ENCODE measurements around the gene DSTYK.
A peak's percentile ranks its signal among the peaks of the same experiment; 100 is the strongest.

Gene DSTYK

GRCh38 chr1:205255941-205256780 is 44.7 kb upstream of the DSTYK start (continued):
- TF ChIP-seq, protein P1, sequence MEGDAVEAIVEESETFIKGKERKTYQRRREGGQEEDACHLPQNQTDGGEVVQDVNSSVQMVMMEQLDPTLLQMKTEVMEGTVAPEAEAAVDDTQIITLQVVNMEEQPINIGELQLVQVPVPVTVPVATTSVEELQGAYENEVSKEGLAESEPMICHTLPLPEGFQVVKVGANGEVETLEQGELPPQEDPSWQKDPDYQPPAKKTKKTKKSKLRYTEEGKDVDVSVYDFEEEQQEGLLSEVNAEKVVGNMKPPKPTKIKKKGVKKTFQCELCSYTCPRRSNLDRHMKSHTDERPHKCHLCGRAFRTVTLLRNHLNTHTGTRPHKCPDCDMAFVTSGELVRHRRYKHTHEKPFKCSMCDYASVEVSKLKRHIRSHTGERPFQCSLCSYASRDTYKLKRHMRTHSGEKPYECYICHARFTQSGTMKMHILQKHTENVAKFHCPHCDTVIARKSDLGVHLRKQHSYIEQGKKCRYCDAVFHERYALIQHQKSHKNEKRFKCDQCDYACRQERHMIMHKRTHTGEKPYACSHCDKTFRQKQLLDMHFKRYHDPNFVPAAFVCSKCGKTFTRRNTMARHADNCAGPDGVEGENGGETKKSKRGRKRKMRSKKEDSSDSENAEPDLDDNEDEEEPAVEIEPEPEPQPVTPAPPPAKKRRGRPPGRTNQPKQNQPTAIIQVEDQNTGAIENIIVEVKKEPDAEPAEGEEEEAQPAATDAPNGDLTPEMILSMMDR (tag by site-specific recombination; IDR thresholded peaks at IDR 0.05): peak; percentile 94

- no peak overlapping the region for H3K27ac ChIP-seq (ENCODE audit: extremely low read depth, low read depth, low read length)
- CTCF ChIA-PET: interaction anchor here (0.8 to 14.6 kb wide), 5 partner anchors 9 to 262 kb away, joined by 3 to 253 read pairs (median 4); partner anchors contain the start of gene TMCC2
- no peaks in the 10 kb centered on the region for H3K36me3 ChIP-seq (ENCODE audit: control insufficient read depth in 2 of 2, insufficient read depth in 1 of 2, low read length in 2 of 2)
- H3K4me1 ChIP-seq (ENCODE audit: control insufficient read depth, insufficient read depth, low read length): peaks cover 12% of the 10 kb centered on the region
- POLR2A ChIA-PET: interaction anchor here (3.4 kb wide), 1 partner anchor 23 kb away, joined by 19 read pairs; the partner anchor contains the start of gene TMCC2
- H3K4me3 ChIP-seq (ENCODE audit: low read depth, low read length): no peak overlapping the region
- no peak for TF ChIP-seq ZNF26 (tag by site-specific recombination; IDR thresholded peaks at IDR 0.05)
- no peak for TF ChIP-seq KLF8 (tag by site-specific recombination; IDR thresholded peaks at IDR 0.05)
- TF ChIP-seq ZNF747 (tag by site-specific recombination; IDR thresholded peaks at IDR 0.05): no peak
- no peak for TF ChIP-seq ZNF707 (tag by site-specific recombination; IDR thresholded peaks at IDR 0.05)
- TF ChIP-seq ZNF211 (tag by site-specific recombination; IDR thresholded peaks at IDR 0.05; ENCODE audit: low read depth): no peak
- no peak for TF ChIP-seq ZNF521 (tag by site-specific recombination; IDR thresholded peaks at IDR 0.05)
- TF ChIP-seq PRDM1 (tag by site-specific recombination; IDR thresholded peaks at IDR 0.05): no peak
- no peak for TF ChIP-seq ZNF274 (IDR thresholded peaks at IDR 0.05; ENCODE audit: low read length)
- no peak for TF ChIP-seq ZNF274 (tag by site-specific recombination; IDR thresholded peaks at IDR 0.05; ENCODE audit: borderline replicate concordance)
- no peak for TF ChIP-seq ZNF311 (tag by site-specific recombination; IDR thresholded peaks at IDR 0.05; ENCODE audit: borderline replicate concordance)
- no peak for TF ChIP-seq YY1 (tag by site-specific recombination; IDR thresholded peaks at IDR 0.05)
- no peak for TF ChIP-seq ZFP37 (tag by site-specific recombination; IDR thresholded peaks at IDR 0.05)
- TF ChIP-seq ZNF514 (tag by site-specific recombination; IDR thresholded peaks at IDR 0.05): no peak
- TF ChIP-seq IKZF3 (tag by site-specific recombination; IDR thresholded peaks at IDR 0.05): no peak
- TF ChIP-seq ZNF654 (tag by site-specific recombination; IDR thresholded peaks at IDR 0.05; ENCODE audit: low read depth): no peak
- no peak for TF ChIP-seq ZNF155 (tag by site-specific recombination; IDR thresholded peaks at IDR 0.05)
- no peak for TF ChIP-seq ZNF2 (tag by site-specific recombination; IDR thresholded peaks at IDR 0.05)
- TF ChIP-seq GLIS2 (tag by site-specific recombination; IDR thresholded peaks at IDR 0.05): no peak
- no peak for TF ChIP-seq ZNF157 (tag by site-specific recombination; IDR thresholded peaks at IDR 0.05)
- H3K9me3 ChIP-seq (ENCODE audit: control insufficient read depth, insufficient read depth, low read depth, low read length): no peaks in the 10 kb centered on the region
These were observed 40.1 kb upstream of the DSTYK start for GRCh38 chr1:205251576-205251975.

DNA sequence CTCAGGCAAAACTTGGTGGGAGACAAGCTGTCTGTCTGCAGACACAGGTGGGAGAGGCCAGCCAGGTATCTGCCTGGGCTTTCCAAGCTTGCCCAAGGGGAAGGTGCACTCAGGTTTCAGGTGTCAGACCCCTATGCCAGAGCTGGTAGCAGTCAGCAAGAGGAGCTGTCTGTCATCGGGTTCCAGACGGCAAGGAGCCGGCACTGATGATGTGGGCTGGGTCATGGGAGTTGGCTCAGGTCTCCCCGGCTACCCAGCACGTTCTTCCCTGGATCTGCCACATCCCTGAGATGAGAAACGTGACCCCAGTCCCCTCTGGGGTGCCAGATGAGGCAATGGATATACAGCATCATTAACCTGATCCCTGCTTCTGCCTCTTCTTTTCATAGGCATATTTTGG is 39.2 kb upstream of the DSTYK start:
- Histone ChIP-seq H3K27ac (ENCODE audit: extremely low read depth, low read depth, low read length) (no peak overlapping the region), H3K36me3 (ENCODE audit: control insufficient read depth in 2 of 2, insufficient read depth in 1 of 2, low read length in 2 of 2) (no peaks in the 10 kb centered on the region), H3K9me3 (ENCODE audit: control insufficient read depth, insufficient read depth, low read depth, low read length) (no peaks in the 10 kb centered on the region), H3K4me3 (ENCODE audit: low read depth, low read length) (no peak overlapping the region), H3K4me1 (ENCODE audit: control insufficient read depth, insufficient read depth, low read length) (peaks cover 12% of the 10 kb centered on the region)
- POLR2A ChIA-PET: interaction anchor here (3.4 kb wide), 1 partner anchor 22 kb away, joined by 19 read pairs; the partner anchor contains the start of gene TMCC2
- CTCF ChIA-PET: interaction anchor here (1.0 to 14.6 kb wide), 3 partner anchors 21 to 189 kb away, joined by 4 to 253 read pairs (median 6); partner anchors contain the start of gene TMCC2
- TF ChIP-seq ZNF610 (tag by site-specific recombination; IDR thresholded peaks at IDR 0.05; ENCODE audit: borderline replicate concordance): no peak
- no peak for TF ChIP-seq ZNF768 (tag by site-specific recombination; IDR thresholded peaks at IDR 0.05)
- TF ChIP-seq ZBTB11 (tag by site-specific recombination; conservative IDR thresholded peaks at IDR 0.05; ENCODE audit: low read depth): no peak
- TF ChIP-seq RBAK (tag by site-specific recombination; IDR thresholded peaks at IDR 0.05): no peak
- no peak for TF ChIP-seq ZNF571 (tag by site-specific recombination; IDR thresholded peaks at IDR 0.05)
- no peak for TF ChIP-seq PATZ1 (tag by site-specific recombination; IDR thresholded peaks at IDR 0.05)

Data from HEK293 (cell line).